A549 (cell line): Measurements from ENCODE around the gene KCNIP4.

Experiments
- EP300 ChIP-seq, 2 experiments: fragments of >200 bp; sonication (Bioruptor Twin); formaldehyde crosslinking; IDR thresholded peaks; 2 replicates in 1 of 2; 3 replicates in 1 of 2; pipeline ENCODE4 v1.6.1; 2016 to 2017
- FOSL2 ChIP-seq, 2 experiments: fragments of 450-650 bp in 1 of 2; fragments of >200 bp in 1 of 2; sonication (Bioruptor Twin) in 1 of 2; formaldehyde crosslinking; IDR thresholded peaks; 2 replicates each; pipeline versions ENCODE4 v1.5.0 to v1.6.1; 2016 to 2020; ENCODE audit warnings: mild to moderate bottlenecking in 1 of 2, moderate library complexity in 1 of 2
- HEYL ChIP-seq: fragments of 250-450 bp; sonication (Bioruptor Pico); IDR thresholded peaks from 2 replicates; pipeline ENCODE4 v1.8.0; 2021; ENCODE audit warnings: mild to moderate bottlenecking, moderate library complexity
- HOXB5 ChIP-seq: fragments of 250-450 bp; sonication (Bioruptor Pico); IDR thresholded peaks from 2 replicates; pipeline ENCODE4 v1.5.0; 2020; ENCODE audit warnings: mild to moderate bottlenecking, moderate library complexity
- KDM1A ChIP-seq: fragments of 200-600 bp; sonication (generic); IDR thresholded peaks from 2 replicates; pipeline ENCODE4 v1.6.1; 2016; ENCODE audit warnings: low read depth, mild to moderate bottlenecking
- MAFK ChIP-seq: fragments of 450-650 bp; IDR thresholded peaks from 2 replicates; pipeline ENCODE4 v1.6.1; 2014; ENCODE audit not compliant: partially characterized antibody
- PBX3 ChIP-seq: IDR thresholded peaks from 2 replicates; pipeline ENCODE4 v1.6.1; 2012
- RFX5 ChIP-seq: fragments of 450-650 bp; IDR thresholded peaks from 2 replicates; pipeline ENCODE4 v1.7.1; 2014; ENCODE audit warnings: antibody characterized with exemption, mild to moderate bottlenecking, moderate library complexity
- TF ChIP-seq, protein P1 (sequence below): fragments of >200 bp; sonication (Bioruptor Twin); formaldehyde crosslinking; IDR thresholded peaks from 3 replicates; pipeline ENCODE4 v1.5.1; 2016
- TF ChIP-seq, protein P2 (sequence below): IDR thresholded peaks from 2 replicates; pipeline ENCODE4 v1.6.1; 2012
- TF ChIP-seq, protein P3 (sequence below): fragments of 450-650 bp; IDR thresholded peaks from 2 replicates; pipeline ENCODE4 v1.6.1; 2014; ENCODE audit warnings: antibody characterized with exemption

- TF ChIP-seq, protein P1, sequence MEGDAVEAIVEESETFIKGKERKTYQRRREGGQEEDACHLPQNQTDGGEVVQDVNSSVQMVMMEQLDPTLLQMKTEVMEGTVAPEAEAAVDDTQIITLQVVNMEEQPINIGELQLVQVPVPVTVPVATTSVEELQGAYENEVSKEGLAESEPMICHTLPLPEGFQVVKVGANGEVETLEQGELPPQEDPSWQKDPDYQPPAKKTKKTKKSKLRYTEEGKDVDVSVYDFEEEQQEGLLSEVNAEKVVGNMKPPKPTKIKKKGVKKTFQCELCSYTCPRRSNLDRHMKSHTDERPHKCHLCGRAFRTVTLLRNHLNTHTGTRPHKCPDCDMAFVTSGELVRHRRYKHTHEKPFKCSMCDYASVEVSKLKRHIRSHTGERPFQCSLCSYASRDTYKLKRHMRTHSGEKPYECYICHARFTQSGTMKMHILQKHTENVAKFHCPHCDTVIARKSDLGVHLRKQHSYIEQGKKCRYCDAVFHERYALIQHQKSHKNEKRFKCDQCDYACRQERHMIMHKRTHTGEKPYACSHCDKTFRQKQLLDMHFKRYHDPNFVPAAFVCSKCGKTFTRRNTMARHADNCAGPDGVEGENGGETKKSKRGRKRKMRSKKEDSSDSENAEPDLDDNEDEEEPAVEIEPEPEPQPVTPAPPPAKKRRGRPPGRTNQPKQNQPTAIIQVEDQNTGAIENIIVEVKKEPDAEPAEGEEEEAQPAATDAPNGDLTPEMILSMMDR, result no peak
- TF ChIP-seq, protein P2, sequence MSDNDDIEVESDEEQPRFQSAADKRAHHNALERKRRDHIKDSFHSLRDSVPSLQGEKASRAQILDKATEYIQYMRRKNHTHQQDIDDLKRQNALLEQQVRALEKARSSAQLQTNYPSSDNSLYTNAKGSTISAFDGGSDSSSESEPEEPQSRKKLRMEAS, result no peak
- no peak for TF ChIP-seq RFX5
- no peak for TF ChIP-seq FOSL2 (IDR thresholded peaks at IDR 0.05)
- no peak for TF ChIP-seq FOSL2 (CRISPR knock-in tag; IDR thresholded peaks at IDR 0.05)
- TF ChIP-seq MAFK, result no peak
- no peak for TF ChIP-seq HEYL (CRISPR knock-in tag)
- TF ChIP-seq, protein P3, sequence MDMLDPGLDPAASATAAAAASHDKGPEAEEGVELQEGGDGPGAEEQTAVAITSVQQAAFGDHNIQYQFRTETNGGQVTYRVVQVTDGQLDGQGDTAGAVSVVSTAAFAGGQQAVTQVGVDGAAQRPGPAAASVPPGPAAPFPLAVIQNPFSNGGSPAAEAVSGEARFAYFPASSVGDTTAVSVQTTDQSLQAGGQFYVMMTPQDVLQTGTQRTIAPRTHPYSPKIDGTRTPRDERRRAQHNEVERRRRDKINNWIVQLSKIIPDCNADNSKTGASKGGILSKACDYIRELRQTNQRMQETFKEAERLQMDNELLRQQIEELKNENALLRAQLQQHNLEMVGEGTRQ, result no peak
- no peak for TF ChIP-seq EP300 (IDR thresholded peaks at IDR 0.05)
- no peak for TF ChIP-seq PBX3
- TF ChIP-seq KDM1A, result no peak
- TF ChIP-seq HOXB5 (CRISPR knock-in tag), result no peak
Measured at GRCh38 chr4:21973850-21974249, 25.3 kb upstream of the KCNIP4 start.
